K562 (cell line): Measurements from ENCODE around the gene MPRIP. TPM values are rescaled to one million over a fixed set of nuclear protein-coding genes. Genes with fewer than 3 reads are reported as not detected.

Source experiments
- ATAC-seq: fragments of 200-7000 bp; cut with Tn5 transposase; 3 replicates; pipeline ENCODE4 v1.9.1; 2020; ENCODE audit warnings: moderate library complexity
- BruUV-seq: library from RNA; stranded (reverse); fragments of 400-500 nt; replicated peaks from 2 replicates; lab custom pipeline; 2021; lab: Mats Ljungman, UMichigan
- CTCF ChIA-PET: fragments of 300-600 bp; formaldehyde crosslinking; extraction: SDS; loops from one replicate; lab custom pipeline; 2021; ENCODE audit warnings: low intra/inter-chr PET ratio; lab: Yijun Ruan, JAX
- POLR2A ChIA-PET: fragments of 300-600, 350-650 bp; sonication (Branson Sonifier 250); formaldehyde crosslinking; extraction: SDS; loops from one replicate; lab custom pipeline; 2021; ENCODE audit warnings: antibody characterized with exemption, inconsistent platforms; lab: Yijun Ruan, JAX
- DNase-seq, 4 experiments: peaks; one replicate each; pipeline versions ENCODE4 v3.0.0 to v3.0.0-alpha.2; 2011 to 2018; ENCODE audit warnings: low spot score in 3 of 4, mixed read lengths in 3 of 4; ENCODE audit errors: extremely low read depth in 1 of 4
- FAIRE-seq: peaks from 2 replicates; lab custom pipeline; 2011; peaks lifted over from hg19 to GRCh38; lab: Jason Lieb, UNC
- H2AFZ ChIP-seq: 2 replicates; pipeline ENCODE4 v1.6.0; 2011; ENCODE audit warnings: low read depth, low read length, control low read depth, inconsistent platforms
- H3K27ac ChIP-seq: fragments of 200-600 bp; 3 replicates; pipeline ENCODE4 v1.8.0; 2011; ENCODE audit warnings: low read depth, mild to moderate bottlenecking, control low read depth, inconsistent platforms, low read length, moderate library complexity, mixed read lengths; ENCODE audit errors: extremely low read depth
- H3K27me3 ChIP-seq, 2 experiments: fragments of 300-600 bp in 1 of 2; 2 replicates in 1 of 2; 3 replicates in 1 of 2; pipeline versions ENCODE4 v1.6.0 to v1.8.0; 2011; ENCODE audit warnings: inconsistent platforms in 2 of 2, low read length in 2 of 2, mild to moderate bottlenecking in 1 of 2, mixed read lengths in 1 of 2, moderate library complexity in 1 of 2; ENCODE audit not compliant: control insufficient read depth in 2 of 2, insufficient read depth in 2 of 2
- H3K36me3 ChIP-seq: fragments of 300-600 bp; 3 replicates; pipeline ENCODE4 v1.8.0; 2011; ENCODE audit warnings: mild to moderate bottlenecking, low read length, inconsistent platforms; ENCODE audit not compliant: control insufficient read depth, insufficient read depth
- H3K4me1 ChIP-seq, 2 experiments: fragments of 200-600 bp in 1 of 2; replicated peaks in 1 of 2; 2 replicates in 1 of 2; 3 replicates in 1 of 2; pipeline versions ENCODE4 v1.5.1 to v1.8.0; 2011; ENCODE audit warnings: inconsistent platforms in 2 of 2, low read length in 2 of 2, mild to moderate bottlenecking in 1 of 2, mixed read lengths in 1 of 2, moderate library complexity in 1 of 2; ENCODE audit not compliant: control insufficient read depth in 2 of 2, insufficient read depth in 2 of 2
- H3K4me2 ChIP-seq: 2 replicates; pipeline ENCODE4 v1.6.1; 2011; ENCODE audit warnings: low read length, control low read depth, inconsistent platforms, mixed read lengths; ENCODE audit not compliant: insufficient read depth
- H3K4me3 ChIP-seq: fragments of 200-600 bp; sonication (generic), shearing (Covaris generic); 2 replicates; pipeline ENCODE4 v1.5.1; 2016; ENCODE audit warnings: control low read depth, inconsistent platforms
- H3K79me2 ChIP-seq: fragments of 200-600 bp; 3 replicates; pipeline ENCODE4 v1.8.0; 2011; ENCODE audit warnings: low read length, inconsistent platforms; ENCODE audit not compliant: control insufficient read depth, insufficient read depth
- H3K9ac ChIP-seq, 2 experiments: 2 replicates each; pipeline versions ENCODE4 v1.6.0 to v1.6.1; 2011; ENCODE audit warnings: low read depth in 2 of 2, low read length in 2 of 2, control low read depth in 1 of 2, inconsistent platforms in 1 of 2, mild to moderate bottlenecking in 1 of 2, mixed read lengths in 1 of 2; ENCODE audit not compliant: insufficient read depth in 1 of 2
- H3K9me1 ChIP-seq: one replicate; pipeline ENCODE4 v1.6.0; 2011; ENCODE audit warnings: inconsistent platforms, mild to moderate bottlenecking, low read length, moderate library complexity; ENCODE audit not compliant: control insufficient read depth, insufficient read depth
- H3K9me3 ChIP-seq: replicated peaks from 2 replicates; pipeline ENCODE4 v1.5.1; 2011; ENCODE audit warnings: low read depth, low read length, inconsistent platforms; ENCODE audit not compliant: control insufficient read depth, insufficient read depth
- H4K20me1 ChIP-seq: replicated peaks from 2 replicates; pipeline ENCODE4 v1.6.1; 2011; ENCODE audit warnings: low read length, inconsistent platforms, mixed read lengths; ENCODE audit not compliant: control insufficient read depth, insufficient read depth
- CBFA2T2 ChIP-seq: fragments of 450-650 bp; conservative IDR thresholded peaks from 2 replicates; pipeline ENCODE4 v1.6.1; 2017; ENCODE audit warnings: mild to moderate bottlenecking
- CBX5 ChIP-seq: IDR thresholded peaks from 2 replicates; pipeline ENCODE4 v1.6.1; 2014; ENCODE audit warnings: low read depth, borderline replicate concordance
- CTCF ChIP-seq, 3 experiments: IDR thresholded peaks in 2 of 3; conservative IDR thresholded peaks in 1 of 3; 2 replicates each; pipeline ENCODE4 v1.5.1; 2011 to 2012; ENCODE audit warnings: low read length in 3 of 3, mild to moderate bottlenecking in 3 of 3, control low read depth in 2 of 3, improper control_type of control experiment in 1 of 3, inconsistent platforms in 1 of 3, low read depth in 1 of 3, mixed read lengths in 1 of 3, moderate library complexity in 1 of 3; ENCODE audit not compliant: insufficient read depth in 2 of 3
- ETV5 ChIP-seq: sonication (generic); formaldehyde crosslinking; IDR thresholded peaks from 2 replicates; pipeline ENCODE4 v1.4.0; 2020; ENCODE audit warnings: low read depth, mild to moderate bottlenecking, missing genetic modification reagents
- FOXA1 ChIP-seq: fragments of 450-650 bp; IDR thresholded peaks from 2 replicates; pipeline ENCODE4 v1.6.1; 2016; ENCODE audit warnings: mild to moderate bottlenecking, borderline replicate concordance
- FOXK1 ChIP-seq: sonication (generic); formaldehyde crosslinking; IDR thresholded peaks from 2 replicates; pipeline ENCODE4 v1.8.0; 2022; ENCODE audit warnings: missing genetic modification reagents, mild to moderate bottlenecking, borderline replicate concordance
- MAX ChIP-seq: sonication (generic); formaldehyde crosslinking; IDR thresholded peaks from 2 replicates; pipeline ENCODE4 v1.9.0; 2022; ENCODE audit warnings: mild to moderate bottlenecking, missing genetic modification reagents
- PML ChIP-seq: IDR thresholded peaks from 2 replicates; pipeline ENCODE4 v1.6.1; 2012; ENCODE audit warnings: low read length, inconsistent platforms
- POLR3A ChIP-seq: IDR thresholded peaks from 2 replicates; pipeline ENCODE4 v1.6.1; 2011; ENCODE audit warnings: borderline replicate concordance, mild to moderate bottlenecking, moderate library complexity; ENCODE audit not compliant: insufficient read length, insufficient read depth; ENCODE audit errors: extremely low read depth
- SIN3B ChIP-seq: fragments of 450-650 bp; IDR thresholded peaks from 2 replicates; pipeline ENCODE4 v1.6.1; 2017; ENCODE audit warnings: low read depth, mild to moderate bottlenecking, moderate library complexity
- ZNF143 ChIP-seq: sonication (generic); formaldehyde crosslinking; IDR thresholded peaks from 2 replicates; pipeline ENCODE4 v1.9.0; 2022; ENCODE audit warnings: mild to moderate bottlenecking, missing genetic modification reagents
- ZNF347 ChIP-seq: fragments of 450-650 bp; formaldehyde crosslinking; IDR thresholded peaks from 2 replicates; pipeline ENCODE4 v1.4.0; 2020; ENCODE audit warnings: low read depth, mild to moderate bottlenecking, moderate library complexity
- ZNF586 ChIP-seq: fragments of 450-650 bp; formaldehyde crosslinking; conservative IDR thresholded peaks from 2 replicates; pipeline ENCODE4 v1.4.0; 2020; ENCODE audit warnings: mild to moderate bottlenecking, moderate library complexity
- ZNF766 ChIP-seq: fragments of 200-800 bp; sonication (Bioruptor generic); conservative IDR thresholded peaks from 2 replicates; pipeline ENCODE4 v1.6.1; 2016; ENCODE audit warnings: missing genetic modification characterization, missing compliant biosample characterization
- WGBS: fragments of 100-300 bp; shearing (Covaris generic); methylation state at CpG from one replicate; pipeline ENCODE4 v1.1.6; 2016; ENCODE audit warnings: low coverage, mixed read lengths; ENCODE audit not compliant: insufficient coverage; ENCODE audit errors: missing lambda C conversion rate; 5-methylcytosine and 5-hydroxymethylcytosine counted together
- in situ Hi-C: fragments of 300-500 bp; cut with MboI; formaldehyde crosslinking; loops from 4 replicates; pipeline ENCODE4 v1.15.0; 2018; ENCODE audit warnings: inconsistent platforms, mixed read lengths
- intact Hi-C: fragments of 100-400 bp; cut with micrococcal nuclease; formaldehyde crosslinking; loops from 2 replicates; pipeline ENCODE4 v1.14.2; 2022
- polyA plus RNA-seq, 8 experiments: library from polyadenylated mRNA; depleted of rRNA in 4 of 8; stranded (reverse) in 5 of 8; unstranded in 3 of 8; fragments of >200 nt; fragmentation: Nextera tagmentation in 2 of 8; fragmentation: Illumina TruSeq in 1 of 8; extraction: Ambion mirVana in 2 of 8; extraction: Trizol in 1 of 8; gene quantifications; 2 replicates each; pipeline versions ENCODE4 v1.2.1 to v1.2.3, GENCODE V29; 2011 to 2014; ENCODE audit warnings: inconsistent platforms in 1 of 8, missing spikeins in 1 of 8
- total RNA-seq, 7 experiments: library from RNA; depleted of rRNA in 6 of 7; stranded (reverse); fragments of >200 nt in 6 of 7; fragmentation: Illumina TruSeq in 2 of 7; extraction: Trizol in 2 of 7; gene quantifications; 2 replicates each; pipeline versions ENCODE4 v1.2.1 to v1.2.3, GENCODE V29; 2011 to 2021; ENCODE audit warnings: low replicate concordance in 1 of 7
- TF ChIP-seq, protein P1 (sequence below): sonication (generic); formaldehyde crosslinking; IDR thresholded peaks from 2 replicates; pipeline ENCODE4 v1.8.1; 2023; ENCODE audit warnings: missing genetic modification reagents, mild to moderate bottlenecking, borderline replicate concordance

Gene MPRIP
- total and polyA plus RNA-seq, 9 of the 15 experiments (the other 6 are each of a cell fraction or from before 2014, with no cell fraction given) = 10.0 to 72.6 (median 30.1) TPM

DNA sequence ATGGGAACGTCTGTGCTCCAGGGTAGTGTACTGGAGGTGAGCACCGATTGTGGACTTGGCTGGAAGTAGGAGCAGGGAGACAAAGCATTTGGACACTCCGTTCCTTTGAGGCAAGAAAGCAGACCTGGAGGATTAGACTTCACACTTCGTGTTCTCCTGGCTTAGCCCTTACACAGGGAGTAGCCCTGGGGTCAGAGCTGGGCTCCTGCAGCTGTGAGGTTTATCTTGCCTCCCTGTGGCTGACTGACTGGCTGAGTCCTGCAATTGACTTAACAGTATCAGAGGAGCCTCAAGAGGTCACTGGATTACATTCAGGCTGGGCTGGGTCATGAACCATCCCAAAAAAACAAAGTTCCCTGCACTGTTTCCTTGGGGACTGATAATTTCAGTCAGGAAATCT is 37.1 kb downstream of the MPRIP start (continued):
- TF ChIP-seq CTCF (IDR thresholded peaks at IDR 0.05 in 2 of 3, conservative IDR thresholded peaks at IDR 0.05 in 1 of 3; ENCODE audit: insufficient read depth in 2 of 3, low read depth in 1 of 3, low read length in 3 of 3) (peak in 1 of 3 experiments; percentile 32; a peak in 2 of 6 replicates), POLR3A (no peak), ZNF766 (CRISPR knock-in tag) (peak; percentile 82), CBX5 (no peak)

GRCh38 chr17:17079761-17080160 is 37.5 kb downstream of the MPRIP start:
- H3K9ac ChIP-seq = peak overlapping the region in 1 of 2 experiments; percentile 71; a peak in 1 of 4 replicates
- H3K79me2 ChIP-seq = no peaks in the 10 kb centered on the region
- no peaks in the 10 kb centered on the region for H4K20me1 ChIP-seq
- no peaks in the 10 kb centered on the region for H3K27me3 ChIP-seq
- H3K9me3 ChIP-seq = no peaks in the 10 kb centered on the region
- no peak overlapping the region for H2AFZ ChIP-seq
- DNase-seq = no peak
- no TSS peak for BruUV-seq
- intact Hi-C loops = no loop called here
- H3K4me1 ChIP-seq = peaks cover 26 to 28% of the 10 kb centered on the region in 2 experiments
- 80% methylated on average over 6 of the region's 6 CpGs for WGBS
- no peak for ATAC-seq
- H3K4me3 ChIP-seq = no peak overlapping the region
- CTCF ChIA-PET = no interaction called here
- in situ Hi-C loops = no loop called here
- no peak overlapping the region for H3K27ac ChIP-seq
- no peak overlapping the region for H3K4me2 ChIP-seq
- H3K9me1 ChIP-seq = no peaks in the 10 kb centered on the region
- POLR2A ChIA-PET = no interaction called here
- H3K36me3 ChIP-seq = peaks cover 25% of the 10 kb centered on the region; the same call in 2 of the 3 replicates
- no peak for FAIRE-seq
- TF ChIP-seq ZNF347 (CRISPR knock-in tag) (no peak), SIN3B (no peak), CBFA2T2 (no peak), MAX (no peak), PML (no peak), FOXK1 (no peak), ZNF586 (CRISPR knock-in tag) (no peak), ETV5 (CRISPR knock-in tag) (no peak), FOXA1 (no peak), ZNF143 (CRISPR knock-in tag) (no peak)
- TF ChIP-seq, protein P1, sequence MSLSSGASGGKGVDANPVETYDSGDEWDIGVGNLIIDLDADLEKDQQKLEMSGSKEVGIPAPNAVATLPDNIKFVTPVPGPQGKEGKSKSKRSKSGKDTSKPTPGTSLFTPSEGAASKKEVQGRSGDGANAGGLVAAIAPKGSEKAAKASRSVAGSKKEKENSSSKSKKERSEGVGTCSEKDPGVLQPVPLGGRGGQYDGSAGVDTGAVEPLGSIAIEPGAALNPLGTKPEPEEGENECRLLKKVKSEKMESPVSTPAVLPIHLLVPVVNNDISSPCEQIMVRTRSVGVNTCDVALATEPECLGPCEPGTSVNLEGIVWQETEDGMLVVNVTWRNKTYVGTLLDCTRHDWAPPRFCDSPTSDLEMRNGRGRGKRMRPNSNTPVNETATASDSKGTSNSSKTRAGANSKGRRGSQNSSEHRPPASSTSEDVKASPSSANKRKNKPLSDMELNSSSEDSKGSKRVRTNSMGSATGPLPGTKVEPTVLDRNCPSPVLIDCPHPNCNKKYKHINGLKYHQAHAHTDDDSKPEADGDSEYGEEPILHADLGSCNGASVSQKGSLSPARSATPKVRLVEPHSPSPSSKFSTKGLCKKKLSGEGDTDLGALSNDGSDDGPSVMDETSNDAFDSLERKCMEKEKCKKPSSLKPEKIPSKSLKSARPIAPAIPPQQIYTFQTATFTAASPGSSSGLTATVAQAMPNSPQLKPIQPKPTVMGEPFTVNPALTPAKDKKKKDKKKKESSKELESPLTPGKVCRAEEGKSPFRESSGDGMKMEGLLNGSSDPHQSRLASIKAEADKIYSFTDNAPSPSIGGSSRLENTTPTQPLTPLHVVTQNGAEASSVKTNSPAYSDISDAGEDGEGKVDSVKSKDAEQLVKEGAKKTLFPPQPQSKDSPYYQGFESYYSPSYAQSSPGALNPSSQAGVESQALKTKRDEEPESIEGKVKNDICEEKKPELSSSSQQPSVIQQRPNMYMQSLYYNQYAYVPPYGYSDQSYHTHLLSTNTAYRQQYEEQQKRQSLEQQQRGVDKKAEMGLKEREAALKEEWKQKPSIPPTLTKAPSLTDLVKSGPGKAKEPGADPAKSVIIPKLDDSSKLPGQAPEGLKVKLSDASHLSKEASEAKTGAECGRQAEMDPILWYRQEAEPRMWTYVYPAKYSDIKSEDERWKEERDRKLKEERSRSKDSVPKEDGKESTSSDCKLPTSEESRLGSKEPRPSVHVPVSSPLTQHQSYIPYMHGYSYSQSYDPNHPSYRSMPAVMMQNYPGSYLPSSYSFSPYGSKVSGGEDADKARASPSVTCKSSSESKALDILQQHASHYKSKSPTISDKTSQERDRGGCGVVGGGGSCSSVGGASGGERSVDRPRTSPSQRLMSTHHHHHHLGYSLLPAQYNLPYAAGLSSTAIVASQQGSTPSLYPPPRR (CRISPR knock-in tag) = no peak
